Esophagus mucosa (tissue), 1 donor: ENCODE results near the gene MFSD6L. TPM values are rescaled to one million over a fixed set of nuclear protein-coding genes. Genes with fewer than 3 reads are reported as not detected.

Experiments
- ATAC-seq: fragments of 200-7000 bp; cut with Tn5 transposase; one replicate; pipeline ENCODE4 v1.9.1; 2020
- total RNA-seq: library from RNA; stranded (reverse); gene quantifications from one replicate; pipeline ENCODE4 v1.2.4, GENCODE V29; 2023
- donor health status: DM: yes; HTN: yes; CAD: no.

MFSD6L gene, protein sequence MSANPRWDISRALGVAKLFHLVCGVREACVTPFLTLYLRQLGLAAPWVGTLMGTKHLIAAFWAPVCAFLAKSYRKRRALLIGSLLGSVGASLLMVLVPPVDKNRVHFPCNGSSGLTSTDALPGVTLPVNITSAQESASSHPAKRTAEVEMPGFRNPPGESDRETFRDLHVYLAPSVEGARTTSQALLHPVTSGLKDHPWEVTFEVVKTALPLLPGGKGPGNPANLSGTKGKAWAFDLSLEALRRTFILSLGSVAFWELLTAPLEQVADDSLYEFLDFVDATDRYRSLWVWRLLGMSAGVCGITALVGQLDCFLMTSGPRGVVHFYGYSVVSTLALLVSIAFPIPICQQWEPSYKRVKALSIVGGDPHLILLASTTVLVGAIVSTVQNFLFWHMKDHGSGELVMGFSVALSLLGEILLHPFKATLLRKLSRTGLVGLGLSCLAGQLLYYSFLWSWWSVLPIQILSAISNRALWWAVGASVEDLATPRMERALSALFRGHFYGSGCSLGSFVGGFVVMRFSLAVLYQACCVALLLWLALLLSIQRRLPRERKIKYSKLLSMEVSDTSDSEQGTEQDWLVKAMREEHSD
- 0.72 TPM for total RNA-seq

DNA sequence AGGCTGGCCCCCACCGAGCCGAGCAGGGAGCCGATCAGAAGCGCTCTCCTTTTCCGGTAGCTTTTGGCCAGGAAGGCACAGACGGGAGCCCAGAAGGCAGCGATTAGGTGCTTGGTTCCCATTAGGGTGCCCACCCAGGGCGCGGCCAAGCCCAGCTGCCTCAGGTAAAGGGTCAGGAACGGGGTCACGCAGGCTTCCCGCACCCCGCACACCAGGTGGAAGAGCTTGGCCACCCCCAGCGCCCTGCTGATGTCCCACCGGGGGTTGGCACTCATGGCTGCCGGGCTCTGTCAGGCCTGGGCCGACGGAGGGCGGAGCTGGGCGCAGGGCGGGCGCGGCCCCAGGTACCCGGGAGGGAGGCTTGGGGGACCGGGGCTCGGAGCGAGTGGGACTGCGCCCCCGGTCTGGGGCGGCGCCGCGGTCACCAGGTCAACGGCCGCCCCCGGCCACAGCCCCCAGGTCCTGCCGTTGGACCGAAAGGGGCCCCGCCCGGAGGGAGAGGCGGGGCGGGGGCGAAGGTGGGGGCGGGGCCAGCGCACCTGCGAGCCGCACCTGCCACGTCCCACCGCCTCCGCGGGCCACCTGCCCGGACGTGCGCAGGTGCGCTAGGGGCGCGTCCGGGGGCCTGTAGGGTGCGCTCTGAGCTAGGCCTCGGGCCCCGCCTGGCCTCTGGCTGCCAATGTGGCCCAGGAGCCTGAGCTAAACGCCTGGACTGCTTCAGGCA, at the start of gene MFSD6L:
MFSD6L (minus strand) TSS at position 520 of the 724 bp plus-strand sequence; CDS start at position 275, 245 bp downstream.
- peak; percentile 80 for ATAC-seq

DNA sequence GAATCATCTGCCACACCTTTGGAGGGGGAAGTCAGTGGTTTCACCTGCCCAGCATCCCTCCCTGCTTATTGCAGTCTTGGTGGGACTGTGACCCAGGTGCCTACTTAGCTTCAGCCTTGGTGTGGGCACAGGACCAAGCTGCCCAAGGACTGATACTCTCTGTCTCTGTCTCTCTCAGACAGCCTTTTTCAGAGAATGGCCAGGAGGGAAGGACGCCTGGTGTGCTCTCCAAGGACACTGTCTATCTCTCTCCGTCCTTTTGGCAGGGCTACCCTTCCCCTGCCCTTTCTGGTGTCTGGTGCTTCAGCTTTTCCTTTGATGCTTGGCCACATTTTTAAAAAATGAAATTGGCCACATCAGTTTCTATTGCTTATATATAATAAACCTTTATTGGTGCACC, 48.7 kb upstream of the MFSD6L start:
- no peak for ATAC-seq

DNA sequence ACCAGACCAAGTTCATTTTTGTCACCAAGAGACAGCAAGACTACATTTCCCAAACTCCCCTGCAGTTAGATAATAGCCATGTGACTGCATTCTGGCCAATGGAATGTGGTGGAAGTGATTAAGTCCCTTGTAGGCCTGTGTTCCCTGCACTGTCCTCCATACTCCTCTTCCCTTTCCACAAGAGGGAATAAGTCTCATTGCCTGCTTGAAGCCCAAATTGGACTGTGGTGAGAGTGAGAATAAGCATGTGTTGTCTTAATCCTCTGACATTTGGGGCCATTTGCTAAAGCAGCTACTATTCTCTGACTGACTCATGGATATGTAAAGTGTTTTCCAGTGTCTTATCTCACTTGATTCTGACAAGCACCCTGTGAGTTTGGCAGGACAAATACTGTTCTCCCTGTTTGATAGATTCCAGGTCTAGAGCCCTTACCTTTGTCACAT, 47.6 kb upstream of the MFSD6L start:
- ATAC-seq = peak; percentile 72

GRCh38 chr17:8844229-8845218, 45.4 kb upstream of the MFSD6L start:
- ATAC-seq = no peak

DNA sequence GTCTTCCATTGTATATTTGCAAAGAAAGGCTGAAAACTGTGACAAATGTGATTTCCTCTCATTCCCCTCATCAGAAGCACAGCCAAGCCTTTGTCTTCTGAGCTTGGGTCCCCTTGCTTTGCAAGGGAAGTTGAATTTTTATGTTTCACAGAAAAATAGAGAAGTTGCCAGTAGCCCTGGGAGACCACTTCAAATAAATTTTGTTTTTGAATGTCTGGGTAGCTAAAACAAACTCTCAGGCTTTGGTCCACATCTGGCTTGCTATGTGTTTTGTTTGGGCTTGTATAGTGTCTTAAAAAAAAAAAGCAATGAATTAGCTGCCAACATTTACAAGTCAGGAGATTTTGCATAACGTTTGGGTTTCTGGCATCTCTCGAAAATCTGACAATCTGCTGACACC, 44.2 kb upstream of the MFSD6L start:
- no peak for ATAC-seq

DNA sequence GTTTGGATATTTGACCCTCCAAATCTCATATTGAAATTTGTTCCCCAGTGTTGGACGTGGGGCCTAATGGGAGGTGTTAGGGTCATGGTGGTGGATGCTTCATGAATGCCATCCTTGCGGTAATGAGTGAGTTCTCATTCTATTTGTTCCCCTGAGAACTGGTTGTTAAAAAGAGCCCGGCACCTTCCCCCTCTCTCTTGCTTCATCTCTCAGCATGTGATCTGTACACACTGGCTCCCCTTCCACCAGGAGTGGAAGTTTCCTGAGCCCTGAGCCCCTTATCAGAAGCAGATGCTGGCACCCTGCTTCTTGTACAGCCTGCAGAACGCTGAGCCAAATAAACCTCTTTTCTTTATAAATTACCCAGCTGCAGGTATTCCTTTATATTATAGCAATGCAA, 42.7 kb upstream of the MFSD6L start:
- no peak for ATAC-seq

- no peak for ATAC-seq
Measured at GRCh38 chr17:8839410-8839935, 40.3 kb upstream of the MFSD6L start.

GRCh38 chr17:8838551-8839095, 39.5 kb upstream of the MFSD6L start:
- no peak for ATAC-seq

GRCh38 chr17:8837563-8838075, 38.5 kb upstream of the MFSD6L start:
- ATAC-seq = no peak

- no peak for ATAC-seq
Measured at GRCh38 chr17:8836821-8837562, 37.8 kb upstream of the MFSD6L start.

DNA sequence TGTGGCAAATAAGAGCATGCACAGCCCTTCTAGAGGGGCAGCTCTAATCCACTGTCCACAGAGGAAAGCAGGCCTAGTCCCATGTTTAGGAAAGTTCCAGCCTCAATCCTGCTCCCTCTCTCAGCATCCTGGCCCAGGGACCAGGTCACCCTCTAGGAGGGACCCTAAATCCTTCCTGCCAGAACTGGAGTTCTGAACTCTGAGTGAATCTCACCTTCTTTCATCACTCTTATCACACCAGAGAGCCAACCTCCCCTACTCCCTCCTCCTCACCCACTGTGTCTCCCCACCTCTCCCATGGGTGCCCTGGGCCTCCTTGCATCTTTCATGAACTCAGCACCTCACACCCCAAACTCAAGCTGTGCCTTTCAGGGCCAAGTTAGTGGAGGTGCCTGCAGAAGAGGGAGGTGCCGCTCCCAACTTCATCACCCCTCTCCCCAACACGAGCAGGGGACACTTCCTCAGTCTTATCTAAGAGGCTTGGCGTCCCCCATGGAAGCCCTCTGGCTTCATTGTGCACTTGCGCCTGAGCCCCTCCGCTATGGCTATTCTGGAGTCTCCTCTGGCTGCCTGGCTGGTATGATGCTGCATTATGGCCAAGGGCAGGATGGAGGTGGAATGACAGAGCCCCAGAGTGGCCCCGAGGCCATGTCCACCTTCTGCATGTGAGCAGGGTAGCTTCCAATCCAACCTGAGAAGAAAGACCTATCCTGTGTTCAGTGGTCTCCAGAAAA, 36.6 kb upstream of the MFSD6L start:
- no peak for ATAC-seq

DNA sequence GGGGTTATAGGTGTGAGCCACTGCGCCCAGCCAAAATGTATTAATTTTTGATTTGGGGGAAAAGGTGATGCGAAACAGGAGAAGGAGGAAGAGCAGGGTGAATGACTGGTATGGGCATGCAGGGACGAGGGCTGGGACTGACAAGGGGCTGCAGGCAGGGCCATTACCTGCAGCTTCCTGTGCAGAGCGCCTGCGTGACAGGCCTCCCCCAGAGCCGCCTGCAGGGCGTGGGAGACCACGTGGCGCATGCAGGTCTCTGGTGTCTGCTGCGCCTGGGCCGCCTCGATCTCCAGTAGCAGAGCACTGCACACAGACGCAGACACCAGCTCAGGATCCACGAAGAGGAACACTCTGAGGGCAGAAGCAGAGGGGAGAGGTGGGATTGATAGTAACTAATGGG, 35.9 kb upstream of the MFSD6L start:
- no peak for ATAC-seq

DNA sequence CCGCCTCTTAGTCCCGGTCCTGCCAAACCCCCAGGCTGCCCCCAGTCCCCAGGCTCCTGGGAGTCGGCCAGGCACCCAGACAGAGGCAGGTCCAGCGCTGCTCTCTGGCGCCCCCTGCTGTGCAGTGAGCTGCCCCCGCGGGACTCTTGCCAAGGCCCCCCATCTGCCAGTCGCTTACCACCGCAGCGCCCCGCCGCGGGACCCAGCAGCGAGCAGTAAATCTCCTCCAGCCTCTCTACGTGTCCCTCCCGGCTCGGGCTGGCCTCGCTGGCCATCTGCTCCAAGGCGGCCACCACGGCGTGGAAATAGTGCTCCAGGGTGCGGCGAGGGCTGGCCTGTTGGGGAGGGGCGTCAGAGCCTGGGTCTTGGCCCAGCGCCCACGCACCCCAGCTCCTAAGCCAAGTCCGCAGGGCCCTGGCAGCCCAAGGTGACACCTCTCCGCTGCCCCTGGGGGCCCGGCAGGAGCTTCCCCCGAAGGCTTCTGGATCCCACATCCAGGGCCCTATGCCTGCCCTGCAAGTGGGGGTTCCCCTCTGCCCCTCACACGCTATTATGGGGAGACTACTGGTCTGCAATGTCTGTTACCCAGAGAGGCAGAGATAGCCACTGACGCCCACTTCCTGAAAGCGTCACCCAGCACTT, 33.7 kb upstream of the MFSD6L start:
- no peak for ATAC-seq

DNA sequence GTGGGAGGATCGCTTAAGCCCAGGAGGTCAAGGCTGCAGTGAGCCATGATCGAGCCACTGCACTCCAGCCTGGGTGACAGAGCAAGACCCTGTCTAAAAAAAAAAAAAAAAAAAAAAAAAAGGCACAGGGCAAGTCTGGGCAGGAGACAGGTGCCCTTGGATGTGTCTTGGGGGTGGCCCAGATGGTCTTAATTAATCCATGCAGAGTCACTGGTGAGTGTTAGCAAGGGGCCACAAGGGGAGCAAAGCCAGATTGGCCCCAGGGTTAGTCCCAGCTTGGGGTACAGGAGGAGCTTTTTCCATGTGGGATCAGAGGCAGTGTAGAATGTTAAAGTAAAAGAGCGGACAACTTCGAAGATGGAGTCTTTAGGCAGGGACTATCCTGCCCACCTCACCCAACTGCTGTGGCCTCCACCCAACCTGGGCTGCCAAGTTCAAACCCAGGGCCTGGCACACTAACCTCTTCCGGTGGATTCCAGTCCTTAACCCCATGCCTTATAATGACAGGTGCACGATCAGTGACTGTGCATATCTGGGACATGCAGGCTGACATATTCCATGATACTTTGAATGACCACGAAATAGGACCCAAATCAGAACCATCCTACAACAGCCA, 32.2 kb upstream of the MFSD6L start:
- ATAC-seq = no peak

GRCh38 chr17:8830141-8830540, 31.0 kb upstream of the MFSD6L start:
- ATAC-seq = no peak

DNA sequence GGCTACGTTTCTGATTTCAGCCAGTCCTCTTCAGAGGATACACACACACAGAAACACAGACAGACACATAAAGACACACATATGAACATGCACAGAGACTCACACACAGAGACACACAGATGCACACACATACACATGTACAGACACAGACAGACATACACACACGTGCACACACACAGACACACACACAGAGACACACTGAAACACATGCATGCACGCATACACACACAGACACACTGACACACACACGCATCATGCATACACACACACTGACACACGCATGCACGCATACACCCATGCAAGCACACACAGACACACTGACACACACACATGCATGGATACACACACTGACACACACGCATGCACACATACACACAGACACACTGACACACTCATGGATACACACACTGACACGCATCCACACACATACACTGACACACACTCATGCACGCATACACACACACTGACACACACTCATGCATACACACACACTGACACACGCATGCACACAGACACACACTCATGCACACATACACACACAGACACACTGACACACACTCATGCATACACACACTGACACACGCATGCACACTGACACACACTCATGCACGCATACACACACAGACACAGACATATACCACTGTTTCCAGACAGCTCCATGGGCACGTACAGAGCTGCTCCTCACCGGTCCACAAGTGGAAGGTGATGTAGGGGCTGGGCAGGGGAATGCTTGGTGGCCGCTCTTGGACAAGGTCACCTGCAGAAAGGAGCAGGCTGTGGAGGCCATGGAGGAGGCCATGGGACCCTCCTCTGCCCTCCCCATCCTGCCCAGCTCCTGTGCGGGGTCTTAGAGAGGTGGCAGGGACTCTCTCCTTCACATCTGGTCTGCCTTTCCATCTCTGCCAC, 30.1 kb upstream of the MFSD6L start:
- no peak for ATAC-seq

- no peak for ATAC-seq
Measured at GRCh38 chr17:8828517-8828875, 29.3 kb upstream of the MFSD6L start.
